ENCODE measurements around the gene PHLPP2.

DNA sequence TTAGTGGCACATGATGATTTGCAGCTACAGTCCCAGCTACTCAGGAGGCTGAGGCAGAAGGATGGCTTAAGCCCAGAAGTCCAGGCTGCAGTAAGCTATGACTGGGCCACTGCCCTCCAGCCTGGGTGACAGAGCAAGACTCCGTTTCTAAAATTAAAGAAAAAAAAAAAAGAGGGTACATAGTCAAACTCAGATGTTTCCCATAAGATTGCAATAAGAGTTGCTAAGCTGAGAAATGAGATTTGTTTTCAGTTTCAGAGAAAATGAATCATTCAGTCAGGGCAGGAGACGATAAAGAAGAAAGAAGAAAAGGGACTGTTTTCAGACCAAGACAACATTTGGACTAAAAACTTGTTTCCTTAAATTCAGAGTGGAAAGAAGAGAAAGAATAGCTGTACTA lies 30.2 kb upstream of the PHLPP2 start:
- TF ChIP-seq, protein P1, sequence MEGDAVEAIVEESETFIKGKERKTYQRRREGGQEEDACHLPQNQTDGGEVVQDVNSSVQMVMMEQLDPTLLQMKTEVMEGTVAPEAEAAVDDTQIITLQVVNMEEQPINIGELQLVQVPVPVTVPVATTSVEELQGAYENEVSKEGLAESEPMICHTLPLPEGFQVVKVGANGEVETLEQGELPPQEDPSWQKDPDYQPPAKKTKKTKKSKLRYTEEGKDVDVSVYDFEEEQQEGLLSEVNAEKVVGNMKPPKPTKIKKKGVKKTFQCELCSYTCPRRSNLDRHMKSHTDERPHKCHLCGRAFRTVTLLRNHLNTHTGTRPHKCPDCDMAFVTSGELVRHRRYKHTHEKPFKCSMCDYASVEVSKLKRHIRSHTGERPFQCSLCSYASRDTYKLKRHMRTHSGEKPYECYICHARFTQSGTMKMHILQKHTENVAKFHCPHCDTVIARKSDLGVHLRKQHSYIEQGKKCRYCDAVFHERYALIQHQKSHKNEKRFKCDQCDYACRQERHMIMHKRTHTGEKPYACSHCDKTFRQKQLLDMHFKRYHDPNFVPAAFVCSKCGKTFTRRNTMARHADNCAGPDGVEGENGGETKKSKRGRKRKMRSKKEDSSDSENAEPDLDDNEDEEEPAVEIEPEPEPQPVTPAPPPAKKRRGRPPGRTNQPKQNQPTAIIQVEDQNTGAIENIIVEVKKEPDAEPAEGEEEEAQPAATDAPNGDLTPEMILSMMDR (conservative IDR thresholded peaks at IDR 0.05 in 1 of 2, IDR thresholded peaks at IDR 0.05 in 1 of 2; ENCODE audit: low read depth in 1 of 2, low read length in 2 of 2), result no peak
- TF ChIP-seq EZH2 (IDR thresholded peaks at IDR 0.05; ENCODE audit: low read length, missing control alignments), result no peak
